HepG2 (cell line): ENCODE measurements around the gene FPR3. TPM values are rescaled to one million over a fixed set of nuclear protein-coding genes. Genes with fewer than 3 reads are reported as not detected.

Experiments
- ATAC-seq: fragments of 200-7000 bp; cut with Tn5 transposase; 3 replicates; pipeline ENCODE4 v1.9.1; 2020; ENCODE audit warnings: mild to moderate bottlenecking, moderate library complexity
- BruUV-seq: library from RNA; stranded (reverse); fragments of 400-500 nt; replicated peaks from 2 replicates; lab custom pipeline; 2021; lab: Mats Ljungman, UMichigan
- CTCF ChIA-PET: fragments of 300-600 bp; formaldehyde crosslinking; extraction: SDS; loops from one replicate; lab custom pipeline; 2021; ENCODE audit warnings: low total read pairs, inconsistent platforms, low intra/inter-chr PET ratio; lab: Yijun Ruan, JAX
- POLR2A ChIA-PET: fragments of 350-600 bp; sonication (Branson Sonifier 250); formaldehyde crosslinking; loops from one replicate; lab custom pipeline; 2020; ENCODE audit warnings: antibody characterized with exemption, inconsistent platforms; lab: Yijun Ruan, JAX
- DNase-seq: peaks from one replicate; pipeline ENCODE4 v3.0.0-alpha.2; 2015; ENCODE audit warnings: low spot score
- FAIRE-seq: peaks from 3 replicates; lab custom pipeline; 2011; peaks lifted over from hg19 to GRCh38; lab: Jason Lieb, UNC
- H2AFZ ChIP-seq: one replicate; pipeline ENCODE4 v1.6.1; 2011; ENCODE audit warnings: low read length, inconsistent platforms
- H3K27ac ChIP-seq: fragments of 300-600 bp; 3 replicates; pipeline ENCODE4 v1.8.0; 2011; ENCODE audit warnings: mixed run types, mild to moderate bottlenecking, mixed read lengths, low read length, inconsistent platforms; ENCODE audit not compliant: insufficient read depth; ENCODE audit errors: extremely low read length
- H3K27me3 ChIP-seq, 2 experiments: fragments of 200-600 bp in 1 of 2; 2 replicates in 1 of 2; 3 replicates in 1 of 2; pipeline versions ENCODE4 v1.6.0 to v1.8.0; 2011; ENCODE audit warnings: low read length in 2 of 2, mild to moderate bottlenecking in 2 of 2, moderate library complexity in 2 of 2, inconsistent platforms in 1 of 2; ENCODE audit not compliant: insufficient read depth in 2 of 2, control insufficient read depth in 1 of 2
- H3K36me3 ChIP-seq, 2 experiments: fragments of 200-600 bp in 1 of 2; replicated peaks in 1 of 2; 2 replicates in 1 of 2; 3 replicates in 1 of 2; pipeline versions ENCODE4 v1.5.1 to v1.8.0; 2011; ENCODE audit warnings: low read length in 2 of 2, inconsistent platforms in 1 of 2; ENCODE audit not compliant: insufficient read depth in 2 of 2, control insufficient read depth in 1 of 2
- H3K4me1 ChIP-seq: 2 replicates; pipeline ENCODE4 v1.5.1; 2012; ENCODE audit warnings: low read length, inconsistent platforms; ENCODE audit not compliant: insufficient read depth
- H3K4me2 ChIP-seq: 2 replicates; pipeline ENCODE4 v1.6.0; 2011; ENCODE audit warnings: low read depth, low read length, inconsistent platforms
- H3K4me3 ChIP-seq, 3 experiments: fragments of 200-600 bp in 1 of 3; sonication (generic), shearing (Covaris generic) in 1 of 3; replicated peaks in 1 of 3; 2 replicates each; pipeline ENCODE4 v1.5.1; 2011 to 2016; ENCODE audit warnings: low read length in 3 of 3, inconsistent platforms in 2 of 3, low read depth in 2 of 3, mild to moderate bottlenecking in 2 of 3, control low read depth in 1 of 3, mixed read lengths in 1 of 3; ENCODE audit not compliant: insufficient read depth in 1 of 3
- H3K79me2 ChIP-seq: one replicate; pipeline ENCODE4 v1.6.1; 2011; ENCODE audit warnings: low read length, inconsistent platforms; ENCODE audit not compliant: insufficient read depth
- H3K9ac ChIP-seq: 2 replicates; pipeline ENCODE4 v1.6.0; 2011; ENCODE audit warnings: mild to moderate bottlenecking, low read depth, low read length, inconsistent platforms; ENCODE audit not compliant: insufficient read depth
- H3K9me3 ChIP-seq: 2 replicates; pipeline ENCODE4 v1.5.1; 2012; ENCODE audit warnings: mild to moderate bottlenecking, low read length
- H4K20me1 ChIP-seq: 2 replicates; pipeline ENCODE4 v1.6.0; 2011; ENCODE audit warnings: inconsistent platforms, mild to moderate bottlenecking, low read length, moderate library complexity; ENCODE audit not compliant: insufficient read depth
- MED1 ChIP-seq: sonication (generic); formaldehyde crosslinking; IDR thresholded peaks from 2 replicates; pipeline ENCODE4 v1.4.0; 2020; ENCODE audit warnings: missing genetic modification reagents
- SMARCC2 ChIP-seq: fragments of 450-650 bp; IDR thresholded peaks from 2 replicates; pipeline ENCODE4 v1.6.1; 2017; ENCODE audit warnings: antibody characterized with exemption, mild to moderate bottlenecking
- SNAPC2 ChIP-seq: sonication (generic); formaldehyde crosslinking; IDR thresholded peaks from 2 replicates; pipeline ENCODE4 v1.8.1; 2022; ENCODE audit warnings: mild to moderate bottlenecking, missing genetic modification reagents
- STAG1 ChIP-seq: sonication (generic); formaldehyde crosslinking; IDR thresholded peaks from 2 replicates; pipeline ENCODE4 v1.4.0; 2020; ENCODE audit warnings: missing genetic modification reagents
- ZNF143 ChIP-seq: sonication (generic); formaldehyde crosslinking; IDR thresholded peaks from 2 replicates; pipeline ENCODE4 v1.4.0; 2020; ENCODE audit warnings: missing genetic modification reagents
- WGBS: methylation state at CpG from one replicate; pipeline ENCODE4 v1.1.6; 2017; ENCODE audit warnings: low lambda C conversion rate; 5-methylcytosine and 5-hydroxymethylcytosine counted together
- in situ Hi-C: cut with HindIII; loops from 2 replicates; pipeline ENCODE4 v1.10.0; 2017; ENCODE audit warnings: low pct_unique_long_range_greater_than_20kb; ENCODE audit not compliant: extremely low pct_ligation_motif_present
- intact Hi-C: fragments of 100-400 bp; cut with micrococcal nuclease; formaldehyde crosslinking; loops from one replicate; pipeline ENCODE4 v1.10.0; 2022; ENCODE audit not compliant: unreplicated experiment
- polyA plus RNA-seq, 8 experiments: library from polyadenylated mRNA; depleted of rRNA in 3 of 8; stranded (reverse) in 7 of 8; unstranded in 1 of 8; fragments of >200 nt; fragmentation: Illumina TruSeq in 4 of 8; extraction: Trizol in 4 of 8; gene quantifications; 2 replicates each; pipeline versions ENCODE4 v1.2.1 to v1.2.3, GENCODE V29; 2011 to 2016; ENCODE audit warnings: low read depth in 4 of 8, missing spikeins in 1 of 8, mixed read lengths in 1 of 8; ENCODE audit not compliant: insufficient read depth in 1 of 8
- total RNA-seq, 5 experiments: library from RNA; depleted of rRNA; stranded (reverse); fragments of >200 nt; fragmentation: Illumina TruSeq; extraction: Trizol; gene quantifications; 2 replicates each; pipeline ENCODE4 v1.2.3, GENCODE V29; 2016; ENCODE audit warnings: low read depth in 1 of 5
- TF ChIP-seq, protein P1 (sequence below): sonication (generic); formaldehyde crosslinking; IDR thresholded peaks from 2 replicates; pipeline ENCODE4 v1.5.0; 2020; ENCODE audit warnings: mild to moderate bottlenecking, missing genetic modification reagents, moderate library complexity
- TF ChIP-seq, protein P2 (sequence below): IDR thresholded peaks from 2 replicates; pipeline ENCODE4 v1.6.1; 2016; ENCODE audit warnings: low read depth, control low read depth
- TF ChIP-seq, protein P3 (sequence below): IDR thresholded peaks from 2 replicates; pipeline ENCODE4 v1.6.1; 2016; ENCODE audit warnings: low read depth

FPR3 gene
- total and polyA plus RNA-seq, 2 of the 13 experiments (the other 11 are each of a cell fraction or from before 2014, with no cell fraction given) = not detected

DNA sequence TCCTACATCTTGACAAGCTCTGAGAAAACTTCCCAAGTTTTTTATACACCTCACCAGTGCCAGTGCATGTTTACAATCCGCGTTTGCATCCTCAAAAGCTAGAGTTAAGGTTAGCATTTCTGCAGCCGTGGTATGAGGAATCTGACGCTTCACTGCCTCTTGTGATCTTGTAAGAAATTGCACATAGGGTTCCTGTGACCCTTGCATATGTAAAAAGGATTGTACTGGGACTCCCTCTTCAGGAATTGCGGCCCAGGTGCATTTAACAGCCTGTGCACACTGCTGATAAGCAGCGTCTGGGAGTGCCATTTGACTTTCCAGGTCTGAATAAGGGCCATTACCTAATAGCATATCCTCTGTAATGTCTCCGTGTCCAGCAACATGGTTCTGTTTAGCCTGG, 15.3 kb downstream of the FPR3 start:
- Histone ChIP-seq H4K20me1 (no peaks in the 10 kb centered on the region), H3K27me3 (no peaks in the 10 kb centered on the region), H2AFZ (no peak overlapping the region), H3K79me2 (no peaks in the 10 kb centered on the region)
- ATAC-seq = no peak
- CTCF ChIA-PET = interaction anchor here (1.1 kb wide), 1 partner anchor 203 kb away, joined by 3 read pairs; no protein-coding TSS in a partner anchor
- intact Hi-C loops = no loop called here
- WGBS = 13% methylated on average over 7 of the region's 7 CpGs
- POLR2A ChIA-PET = no interaction called here
- TF ChIP-seq, protein P1, sequence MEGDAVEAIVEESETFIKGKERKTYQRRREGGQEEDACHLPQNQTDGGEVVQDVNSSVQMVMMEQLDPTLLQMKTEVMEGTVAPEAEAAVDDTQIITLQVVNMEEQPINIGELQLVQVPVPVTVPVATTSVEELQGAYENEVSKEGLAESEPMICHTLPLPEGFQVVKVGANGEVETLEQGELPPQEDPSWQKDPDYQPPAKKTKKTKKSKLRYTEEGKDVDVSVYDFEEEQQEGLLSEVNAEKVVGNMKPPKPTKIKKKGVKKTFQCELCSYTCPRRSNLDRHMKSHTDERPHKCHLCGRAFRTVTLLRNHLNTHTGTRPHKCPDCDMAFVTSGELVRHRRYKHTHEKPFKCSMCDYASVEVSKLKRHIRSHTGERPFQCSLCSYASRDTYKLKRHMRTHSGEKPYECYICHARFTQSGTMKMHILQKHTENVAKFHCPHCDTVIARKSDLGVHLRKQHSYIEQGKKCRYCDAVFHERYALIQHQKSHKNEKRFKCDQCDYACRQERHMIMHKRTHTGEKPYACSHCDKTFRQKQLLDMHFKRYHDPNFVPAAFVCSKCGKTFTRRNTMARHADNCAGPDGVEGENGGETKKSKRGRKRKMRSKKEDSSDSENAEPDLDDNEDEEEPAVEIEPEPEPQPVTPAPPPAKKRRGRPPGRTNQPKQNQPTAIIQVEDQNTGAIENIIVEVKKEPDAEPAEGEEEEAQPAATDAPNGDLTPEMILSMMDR (CRISPR knock-in tag) = peak; percentile 42
- TF ChIP-seq SMARCC2 (no peak), ZNF143 (CRISPR knock-in tag) (no peak), STAG1 (CRISPR knock-in tag) (peak; percentile 42; the same call in 1 of the 2 replicates), MED1 (peak; percentile 32; the same call in 1 of the 2 replicates), SNAPC2 (CRISPR knock-in tag) (no peak)
- TF ChIP-seq, protein P2, sequence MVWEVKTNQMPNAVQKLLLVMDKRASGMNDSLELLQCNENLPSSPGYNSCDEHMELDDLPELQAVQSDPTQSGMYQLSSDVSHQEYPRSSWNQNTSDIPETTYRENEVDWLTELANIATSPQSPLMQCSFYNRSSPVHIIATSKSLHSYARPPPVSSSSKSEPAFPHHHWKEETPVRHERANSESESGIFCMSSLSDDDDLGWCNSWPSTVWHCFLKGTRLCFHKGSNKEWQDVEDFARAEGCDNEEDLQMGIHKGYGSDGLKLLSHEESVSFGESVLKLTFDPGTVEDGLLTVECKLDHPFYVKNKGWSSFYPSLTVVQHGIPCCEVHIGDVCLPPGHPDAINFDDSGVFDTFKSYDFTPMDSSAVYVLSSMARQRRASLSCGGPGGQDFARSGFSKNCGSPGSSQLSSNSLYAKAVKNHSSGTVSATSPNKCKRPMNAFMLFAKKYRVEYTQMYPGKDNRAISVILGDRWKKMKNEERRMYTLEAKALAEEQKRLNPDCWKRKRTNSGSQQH (CRISPR knock-in tag) = no peak
- TF ChIP-seq, protein P3, sequence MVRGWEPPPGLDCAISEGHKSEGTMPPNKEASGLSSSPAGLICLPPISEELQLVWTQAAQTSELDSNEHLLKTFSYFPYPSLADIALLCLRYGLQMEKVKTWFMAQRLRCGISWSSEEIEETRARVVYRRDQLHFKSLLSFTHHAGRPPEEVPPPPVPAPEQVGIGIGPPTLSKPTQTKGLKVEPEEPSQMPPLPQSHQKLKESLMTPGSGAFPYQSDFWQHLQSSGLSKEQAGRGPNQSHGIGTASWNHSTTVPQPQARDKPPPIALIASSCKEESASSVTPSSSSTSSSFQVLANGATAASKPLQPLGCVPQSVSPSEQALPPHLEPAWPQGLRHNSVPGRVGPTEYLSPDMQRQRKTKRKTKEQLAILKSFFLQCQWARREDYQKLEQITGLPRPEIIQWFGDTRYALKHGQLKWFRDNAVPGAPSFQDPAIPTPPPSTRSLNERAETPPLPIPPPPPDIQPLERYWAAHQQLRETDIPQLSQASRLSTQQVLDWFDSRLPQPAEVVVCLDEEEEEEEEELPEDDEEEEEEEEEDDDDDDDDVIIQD (CRISPR knock-in tag) = no peak
- TF ChIP-seq, all 625 proteins: peak for 3
- in situ Hi-C loops = no loop called here
- Histone ChIP-seq H3K4me1 (peaks cover 49% of the 10 kb centered on the region), H3K9ac (no peak overlapping the region), H3K36me3 (no peaks in the 10 kb centered on the region), H3K4me3 (no peak overlapping the region), H3K27ac (no peak overlapping the region), H3K4me2 (no peak overlapping the region), H3K9me3 (peaks cover 40% of the 10 kb centered on the region)
- FAIRE-seq (peak; percentile 34), DNase-seq (peak; percentile 68)
- no TSS peak for BruUV-seq
